Neural progenitor cell (in vitro differentiated cells): ENCODE results near the gene SLC35F4.

ENCODE experiments used
- CTCF ChIP-seq: fragments of 200-600 bp; sonication (generic); IDR thresholded peaks from 2 replicates; pipeline ENCODE4 v1.5.1; 2017; ENCODE audit warnings: antibody characterized with exemption, mild to moderate bottlenecking
- EZH2 ChIP-seq: fragments of 200-600 bp; sonication (generic); IDR thresholded peaks from 2 replicates; pipeline ENCODE4 v1.6.1; 2017; ENCODE audit warnings: antibody characterized with exemption, mild to moderate bottlenecking, moderate library complexity
- EZH2phosphoT487 ChIP-seq: fragments of 200-600 bp; sonication (generic); IDR thresholded peaks from 2 replicates; pipeline ENCODE4 v1.6.1; 2017; ENCODE audit warnings: antibody characterized with exemption

- no peak for TF ChIP-seq CTCF
- TF ChIP-seq EZH2phosphoT487, result no peak
- no peak for TF ChIP-seq EZH2
These were observed 282.5 kb downstream of the SLC35F4 start for GRCh38 chr14:57583396-57583795.
